ENCODE data around the gene CD248.

- TF ChIP-seq TARDBP (IDR thresholded peaks at IDR 0.05) (no peak), SP1 (IDR thresholded peaks at IDR 0.05) (no peak), L3MBTL2 (conservative IDR thresholded peaks at IDR 0.05) (no peak), NFRKB (IDR thresholded peaks at IDR 0.05) (no peak), FOXM1 (IDR thresholded peaks at IDR 0.05; ENCODE audit: borderline replicate concordance) (no peak), FOXA1 (IDR thresholded peaks at IDR 0.05) (no peak), ZNF384 (IDR thresholded peaks at IDR 0.05) (no peak), SUZ12 (IDR thresholded peaks at IDR 0.05) (no peak)
- TF ChIP-seq, protein P1, sequence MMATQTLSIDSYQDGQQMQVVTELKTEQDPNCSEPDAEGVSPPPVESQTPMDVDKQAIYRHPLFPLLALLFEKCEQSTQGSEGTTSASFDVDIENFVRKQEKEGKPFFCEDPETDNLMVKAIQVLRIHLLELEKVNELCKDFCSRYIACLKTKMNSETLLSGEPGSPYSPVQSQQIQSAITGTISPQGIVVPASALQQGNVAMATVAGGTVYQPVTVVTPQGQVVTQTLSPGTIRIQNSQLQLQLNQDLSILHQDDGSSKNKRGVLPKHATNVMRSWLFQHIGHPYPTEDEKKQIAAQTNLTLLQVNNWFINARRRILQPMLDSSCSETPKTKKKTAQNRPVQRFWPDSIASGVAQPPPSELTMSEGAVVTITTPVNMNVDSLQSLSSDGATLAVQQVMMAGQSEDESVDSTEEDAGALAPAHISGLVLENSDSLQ (IDR thresholded peaks at IDR 0.05) = no peak
Measured at GRCh38 chr11:66317723-66318599, 1.1 kb upstream of the CD248 start.
